NCI-H526 (cell line): Measurements from ENCODE around the gene SCO2.
A peak's percentile ranks its signal among the peaks of the same experiment; 100 is the strongest.

Source experiments
- DNase-seq, 2 experiments: peaks; one replicate each; lab custom pipeline; 2025; lab: John Stamatoyannopoulos, UW

Gene SCO2

DNA sequence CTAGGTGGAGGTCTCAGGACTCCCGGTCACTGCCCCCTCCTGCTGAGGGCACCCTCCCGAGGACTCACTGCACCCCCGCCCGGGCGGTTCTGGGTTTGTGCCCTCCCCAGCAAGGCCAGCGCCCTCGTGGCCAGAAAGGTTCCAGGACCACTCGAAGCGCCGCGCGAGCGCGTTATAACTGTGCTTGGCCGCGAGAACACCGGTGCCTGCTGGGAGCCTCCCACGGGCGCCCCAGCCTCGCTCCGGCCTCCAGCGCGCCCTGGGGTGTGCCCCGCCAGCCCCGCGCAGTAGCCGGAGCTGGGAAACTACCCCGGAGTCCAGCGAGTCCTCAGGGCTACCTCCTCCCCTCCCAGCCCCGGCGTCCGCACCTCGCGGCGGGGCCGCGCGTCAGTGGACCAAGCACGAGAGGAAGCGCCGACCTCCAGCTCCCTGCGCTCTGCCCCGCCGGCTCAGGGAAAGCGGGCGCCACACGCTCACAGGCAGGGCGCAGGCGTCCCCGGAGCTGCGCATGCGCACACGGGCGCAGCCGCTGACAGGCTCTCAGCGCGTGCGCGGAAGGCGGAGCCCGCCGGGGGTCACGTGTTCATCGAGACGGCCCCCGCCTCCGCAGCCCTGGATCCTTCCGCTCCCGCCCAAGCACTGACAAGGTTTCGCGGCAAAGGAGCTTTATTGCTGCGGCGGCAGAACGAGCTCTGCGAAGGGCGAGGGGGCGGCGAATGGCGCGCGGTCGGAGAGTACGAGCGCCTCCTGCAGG, at the start of gene SCO2:
TSS of gene SCO2 (minus strand) at position 495 of the 754 bp plus-strand sequence. CDS start 1,187 bp downstream, outside the sequence.
- peak; percentile 76 to 95 for DNase-seq

DNA sequence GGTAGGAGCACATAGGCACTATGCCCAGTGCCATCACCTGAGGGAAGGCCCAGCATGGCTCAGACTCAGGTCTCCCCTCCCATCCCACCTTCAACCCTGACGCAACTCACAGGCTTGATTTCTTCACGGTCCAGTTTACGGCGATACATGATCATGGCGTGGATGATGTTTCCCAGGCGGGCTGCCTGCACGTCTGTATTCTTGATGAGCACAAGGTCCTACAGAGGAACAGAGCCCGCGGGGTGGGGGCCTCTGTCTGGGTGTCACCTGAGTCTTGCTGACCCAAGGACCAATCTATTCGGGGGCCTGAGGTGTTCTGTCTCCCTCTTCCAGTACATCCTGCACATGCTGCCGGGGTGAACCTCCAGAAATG, 49.0 kb upstream of the SCO2 start:
- no peak for DNase-seq

DNA sequence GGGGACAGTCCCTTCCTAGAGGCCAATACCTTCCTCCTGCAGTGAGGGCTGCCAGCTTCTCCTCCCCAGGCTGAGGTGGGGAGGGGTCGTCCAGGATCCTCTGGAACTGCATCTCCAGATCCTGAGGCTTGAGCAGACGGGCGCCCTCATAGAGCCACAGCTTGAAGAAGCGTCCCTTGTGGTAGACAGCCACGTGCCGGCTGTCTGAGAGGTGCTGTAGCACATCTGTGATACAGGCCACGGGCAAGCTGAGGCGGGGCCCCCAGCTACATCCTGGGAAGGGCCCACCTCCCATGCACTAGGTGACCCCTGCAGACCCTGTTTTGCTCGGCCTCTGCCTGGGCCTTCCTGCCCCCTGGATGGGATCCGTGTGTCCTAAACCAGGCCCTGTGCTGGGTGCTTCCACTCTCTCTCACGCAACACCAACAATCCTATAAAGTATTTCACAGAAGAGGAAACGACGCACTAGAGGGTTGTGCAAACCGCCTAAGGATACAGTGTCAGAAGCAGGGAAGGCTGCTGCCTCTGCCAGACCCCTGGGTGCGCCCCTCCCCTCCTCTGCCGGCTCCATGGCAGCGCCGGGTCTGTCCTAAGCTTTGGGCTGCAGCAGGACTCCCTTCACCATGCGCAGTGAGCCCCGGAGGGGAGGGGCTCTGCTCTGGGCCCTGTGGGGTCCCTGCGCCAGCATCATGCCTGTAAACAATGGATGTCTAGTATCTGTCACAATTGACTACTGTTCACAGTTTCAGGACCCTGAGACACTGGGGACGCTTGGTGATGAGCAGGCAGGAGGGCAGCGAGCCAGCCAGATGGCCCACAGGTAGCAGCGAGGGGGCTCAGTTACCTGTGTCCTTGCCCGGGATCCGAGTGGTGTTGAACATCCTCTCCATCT, 48.3 kb upstream of the SCO2 start:
- DNase-seq = no peak

- no peak for DNase-seq
These were observed 47.6 kb upstream of the SCO2 start for GRCh38 chr22:50572965-50573364.

GRCh38 chr22:50571264-50572175, 46.1 kb upstream of the SCO2 start:
- DNase-seq = no peak

DNA sequence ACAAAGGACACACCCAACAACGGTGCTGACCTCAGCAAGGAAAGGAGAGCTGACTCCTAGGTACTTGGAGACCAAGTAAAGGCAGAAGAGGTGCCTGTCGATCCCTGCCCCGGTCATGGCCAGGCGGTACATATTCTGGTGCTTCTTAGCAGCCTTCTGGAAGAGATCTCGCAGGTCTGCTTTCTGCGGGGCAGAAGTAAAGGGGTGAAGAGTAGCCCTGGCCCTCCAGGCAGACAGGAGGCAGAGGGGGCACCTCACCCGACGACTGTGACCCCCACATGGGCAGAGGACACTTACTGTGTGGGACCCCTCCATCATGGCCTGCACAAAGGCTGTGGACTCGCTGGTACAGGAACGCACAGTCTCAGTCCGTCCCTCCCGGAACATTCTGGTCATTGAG, 45.5 kb upstream of the SCO2 start:
- no peak for DNase-seq

- DNase-seq = peak in 1 of 2 experiments; percentile 35
These were observed 44.6 kb upstream of the SCO2 start for GRCh38 chr22:50569896-50570535.

GRCh38 chr22:50569041-50569459, 43.7 kb upstream of the SCO2 start:
- DNase-seq = no peak

- no peak for DNase-seq
These were observed 43.2 kb upstream of the SCO2 start for GRCh38 chr22:50568626-50569025.

DNA sequence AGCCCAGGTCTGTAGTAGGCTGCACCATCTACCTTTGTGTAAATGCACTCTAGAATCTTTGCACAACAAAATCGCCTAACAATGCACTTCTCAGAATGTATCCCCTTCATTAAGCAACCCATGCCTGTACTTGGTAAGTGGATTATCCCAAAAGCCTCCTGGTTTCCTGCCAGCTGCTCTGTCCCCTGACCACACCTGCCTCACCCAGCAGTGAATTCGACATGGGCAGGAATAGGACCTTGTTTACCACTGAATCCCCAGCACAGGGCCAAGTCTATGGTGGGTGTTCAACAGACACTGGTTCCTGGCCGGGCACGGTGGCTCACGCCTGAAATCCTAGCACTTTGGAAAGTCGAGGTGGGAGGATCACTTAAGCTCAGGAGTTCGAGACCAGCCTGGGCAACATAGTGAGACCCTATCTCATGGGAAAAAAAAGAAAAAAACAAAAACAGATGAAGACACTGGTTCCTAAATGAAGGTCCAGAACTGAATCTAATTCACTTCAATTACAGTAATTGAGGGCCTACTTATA, 42.4 kb upstream of the SCO2 start:
- DNase-seq = no peak

DNA sequence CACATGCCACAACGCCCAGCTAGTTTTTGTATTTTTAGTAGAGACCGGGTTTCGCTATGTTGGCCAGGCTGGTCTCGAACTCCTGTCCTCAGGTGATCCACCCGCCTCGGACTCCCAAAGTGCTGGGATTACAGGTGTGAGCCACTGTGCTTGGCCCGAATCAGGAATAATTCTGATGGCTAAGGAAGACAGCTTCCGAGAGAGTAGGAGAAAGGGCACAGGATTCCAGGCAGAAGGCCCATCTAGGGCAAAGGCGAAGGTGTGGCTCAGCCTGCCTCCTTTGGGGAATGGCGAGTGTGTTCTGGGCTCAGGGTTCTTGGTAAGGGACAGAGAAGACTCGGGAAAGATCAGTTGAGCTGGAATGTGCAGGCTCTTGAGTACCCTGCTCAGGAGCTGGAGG, 38.9 kb upstream of the SCO2 start:
- DNase-seq = no peak

- DNase-seq = no peak
These were observed 38.2 kb upstream of the SCO2 start for GRCh38 chr22:50563413-50564160.

GRCh38 chr22:50562523-50563412, 37.4 kb upstream of the SCO2 start, which contains the start of gene SYCE3:
TSS of gene SYCE3 (minus strand) at chr22:50562919. CDS start at chr22:50556405, 6,514 bp downstream.
- DNase-seq = peak; percentile 87 to 97

DNA sequence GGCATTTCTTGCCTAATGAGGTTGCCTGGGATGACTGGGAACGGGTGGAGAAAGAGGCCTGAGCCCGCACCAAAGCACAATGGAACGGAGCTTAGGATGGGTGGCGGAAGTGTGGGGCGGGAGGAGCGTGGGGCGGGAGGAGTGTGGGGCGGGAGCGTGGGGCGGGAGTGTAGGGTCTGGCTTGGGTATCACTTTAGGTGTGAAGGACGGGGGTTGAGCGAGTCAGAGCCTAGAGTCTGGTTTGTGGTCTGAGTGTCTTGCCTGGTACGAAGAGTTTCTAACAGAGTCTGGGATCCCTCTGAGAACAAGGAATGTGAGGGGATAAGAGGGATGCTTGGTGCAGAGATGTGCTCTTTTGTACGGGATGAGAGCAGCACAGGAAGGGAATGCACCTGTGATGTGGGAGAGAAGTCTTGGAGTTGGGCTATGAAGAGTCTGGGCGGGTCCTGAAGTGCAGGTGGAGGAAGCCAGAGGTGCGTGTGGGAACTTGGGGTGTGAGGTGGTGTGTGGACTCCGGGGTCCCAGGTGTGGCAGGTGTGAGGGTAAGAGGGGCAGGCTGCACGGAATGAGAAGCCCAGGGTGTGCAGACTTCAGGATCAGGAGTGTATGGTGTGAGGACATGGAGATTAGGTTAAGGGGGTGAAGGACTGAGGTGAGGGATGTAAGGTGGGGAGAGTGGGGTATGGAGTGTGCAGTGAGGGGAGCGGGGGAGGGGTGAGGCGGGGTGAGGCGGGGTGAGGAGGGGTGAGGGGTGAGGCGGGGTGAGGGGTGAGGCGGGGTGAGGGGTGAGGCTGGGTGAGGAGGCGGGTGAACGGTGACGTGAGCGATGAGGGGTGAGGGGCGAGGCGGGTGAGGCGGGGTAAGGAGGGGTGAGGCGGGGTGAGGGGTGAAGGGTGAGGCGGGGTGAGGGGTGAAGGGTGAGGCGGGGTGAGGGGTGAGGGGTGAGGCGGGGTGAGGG, 36.3 kb upstream of the SCO2 start:
- no peak for DNase-seq

DNA sequence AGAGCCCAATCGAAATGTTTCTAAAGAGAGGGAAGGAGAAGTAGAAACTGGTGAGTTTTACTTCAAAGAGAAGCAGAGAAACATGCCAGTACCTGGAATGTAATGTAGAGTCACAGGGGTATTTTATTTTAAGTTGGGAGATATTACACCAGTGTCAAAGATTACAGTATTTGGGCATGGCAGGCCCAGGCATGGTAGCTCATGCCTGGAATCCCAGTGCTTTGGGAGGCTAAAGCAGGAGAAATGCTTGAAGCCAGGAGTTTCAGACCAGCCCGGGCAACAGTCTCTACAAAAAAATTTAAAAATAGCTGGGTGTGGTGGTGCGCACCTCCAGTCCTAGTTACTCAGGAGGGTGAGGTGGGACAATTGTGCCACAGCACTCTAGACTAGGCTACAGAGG, 34.6 kb upstream of the SCO2 start:
- DNase-seq = no peak

GRCh38 chr22:50556703-50557102, 31.3 kb upstream of the SCO2 start:
- DNase-seq = no peak

- DNase-seq = no peak
These were observed 27.9 kb upstream of the SCO2 start for GRCh38 chr22:50553310-50553709.

DNA sequence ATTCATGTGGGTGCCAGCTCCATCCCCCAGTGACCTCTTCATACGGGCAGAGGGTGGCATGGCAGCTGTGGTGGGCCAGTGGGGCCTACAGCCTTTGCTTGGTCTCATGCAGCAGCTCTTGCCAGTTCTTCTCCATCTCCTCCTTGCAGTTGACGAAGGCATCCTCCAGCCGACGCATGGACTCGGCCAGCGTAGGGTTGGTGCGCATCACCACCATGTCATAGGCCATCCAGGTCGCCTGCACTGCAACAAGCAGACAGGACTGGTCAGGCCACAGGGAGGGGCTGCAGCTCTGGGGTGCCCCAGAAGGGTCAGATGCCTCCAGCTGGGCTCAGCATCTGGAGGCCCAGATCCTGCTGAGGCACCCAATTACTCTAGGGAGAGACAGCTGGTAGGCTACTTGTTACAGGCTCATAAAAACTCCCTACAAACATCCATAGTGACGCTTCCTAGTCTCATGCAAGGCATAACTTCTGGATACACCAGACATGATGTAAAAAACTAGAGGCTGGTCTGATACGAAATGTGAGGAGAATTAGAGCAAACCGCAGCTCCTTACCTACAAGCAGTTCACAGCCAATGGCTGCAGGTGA, 25.9 kb upstream of the SCO2 start:
- no peak for DNase-seq
